Spleen (tissue), 7 donors: ENCODE results near the gene UACA.

ENCODE experiments used
- CTCF ChIP-seq, 11 experiments: fragments of 200-600 bp in 7 of 11; fragments of 450-650 bp in 4 of 11; sonication (generic) in 4 of 11; IDR thresholded peaks in 8 of 11; conservative IDR thresholded peaks in 3 of 11; 1 replicate in 7 of 11; 2 replicates in 4 of 11; pipeline versions ENCODE4 v1.4.0 to v1.8.0; 2016 to 2021; ENCODE audit warnings: antibody characterized with exemption in 11 of 11, inconsistent platforms in 4 of 11, mild to moderate bottlenecking in 1 of 11
- POLR2A ChIP-seq, 3 donors: fragments of 450-650 bp; IDR thresholded peaks; one replicate each; pipeline ENCODE4 v1.5.1; 2017; ENCODE audit warnings: antibody characterized with exemption in 3 of 3, mild to moderate bottlenecking in 1 of 3
- donor health status: DM: no; HTN: no; CAD: no; lungs with moderate emphysema.
- donor health status: DM: no; HTN: no; CAD: no.
- donor health status: DM: no; HTN: no; CAD: no.

DNA sequence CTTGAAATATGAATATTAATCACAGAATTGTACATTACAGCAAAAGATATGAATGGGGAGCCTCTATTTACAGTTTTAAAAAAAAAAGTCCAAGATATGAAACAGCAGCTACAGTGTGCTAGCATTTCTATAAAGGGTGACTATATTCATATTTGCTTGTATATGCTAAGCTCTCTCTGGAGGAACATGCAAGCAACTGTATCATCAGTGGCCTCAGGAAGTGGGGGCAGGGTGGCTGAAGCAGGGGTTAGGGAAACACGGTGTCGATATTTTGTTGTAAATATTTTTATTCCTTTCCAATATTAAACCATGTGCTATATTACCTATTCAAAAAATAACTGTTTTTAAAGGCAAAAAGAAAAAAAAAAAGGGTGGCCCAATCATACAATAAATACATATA, 2.3 kb downstream of the UACA start:
- no peak for TF ChIP-seq POLR2A (IDR thresholded peaks at IDR 0.05)
- TF ChIP-seq CTCF (IDR thresholded peaks at IDR 0.05 in 8 of 11, conservative IDR thresholded peaks at IDR 0.05 in 3 of 11) = no peak
